Uterus (tissue), 4 donors: ENCODE results near the gene NABP1. TPM values are rescaled to one million over a fixed set of nuclear protein-coding genes. Genes with fewer than 3 reads are reported as not detected.

ENCODE experiments used
- DNase-seq, 2 donors: peaks; one replicate each; pipeline ENCODE4 v3.0.0-alpha.2; 2019 to 2020
- H3K27ac ChIP-seq, 2 donors: fragments of 200-600 bp; sonication (generic); 1 replicate in 1 of 2; 2 replicates in 1 of 2; pipeline ENCODE4 v1.5.1; 2016 to 2018
- H3K27me3 ChIP-seq, 2 donors: fragments of 200-600 bp; sonication (generic); one replicate each; pipeline ENCODE4 v1.5.1; 2018 to 2019; ENCODE audit warnings: control low read depth in 1 of 2
- H3K36me3 ChIP-seq, 2 donors: fragments of 200-600 bp; sonication (generic); one replicate each; pipeline ENCODE4 v1.5.1; 2019; ENCODE audit warnings: control low read depth in 1 of 2
- H3K4me1 ChIP-seq, 2 donors: fragments of 200-600 bp; sonication (generic); one replicate each; pipeline ENCODE4 v1.5.1; 2018 to 2019; ENCODE audit warnings: control low read depth in 1 of 2
- H3K4me3 ChIP-seq, 2 donors: fragments of 200-600 bp; sonication (generic); 1 replicate in 1 of 2; 2 replicates in 1 of 2; pipeline ENCODE4 v1.5.1; 2018 to 2019; ENCODE audit warnings: mild to moderate bottlenecking in 1 of 2
- H3K9me3 ChIP-seq, 2 donors: fragments of 200-600 bp; sonication (generic); one replicate each; pipeline ENCODE4 v1.5.1; 2019; ENCODE audit warnings: control low read depth in 1 of 2
- CTCF ChIP-seq, 4 experiments: fragments of 200-600 bp in 2 of 4; fragments of 450-650 bp in 2 of 4; sonication (generic) in 2 of 4; IDR thresholded peaks; one replicate each; pipeline ENCODE4 v1.5.1; 2016 to 2019; ENCODE audit warnings: antibody characterized with exemption in 4 of 4, mild to moderate bottlenecking in 2 of 4, moderate library complexity in 1 of 4
- POLR2A ChIP-seq, 2 donors: fragments of 450-650 bp; IDR thresholded peaks; one replicate each; pipeline ENCODE4 v1.6.1; 2016; ENCODE audit warnings: antibody characterized with exemption in 2 of 2, mild to moderate bottlenecking in 1 of 2, moderate library complexity in 1 of 2
- intact Hi-C: fragments of 100-400 bp; cut with DNase I; formaldehyde crosslinking; loops from one replicate; pipeline ENCODE4 v1.15.1; 2023; ENCODE audit warnings: low total_unique reads
- total RNA-seq, 4 donors: library from RNA; depleted of rRNA in 3 of 4; stranded (reverse); fragments of >200 nt in 3 of 4; gene quantifications; one replicate each; pipeline versions ENCODE4 v1.1.0 to v1.2.4, GENCODE V29; 2014 to 2023
- donor health status: DM: yes; HTN: yes; CAD: no.

The NABP1 gene
- total RNA-seq, 4 donors from 2014 or later: 2.3 to 43.3 (median 22.2) TPM

- H3K27ac ChIP-seq: no peak overlapping the region
- no peaks in the 10 kb centered on the region for H3K36me3 ChIP-seq
- intact Hi-C loops: no loop called here
- TF ChIP-seq POLR2A (IDR thresholded peaks at IDR 0.05) (no peak), CTCF (IDR thresholded peaks at IDR 0.05) (no peak)
- no peak overlapping the region for H3K4me3 ChIP-seq
- H3K4me1 ChIP-seq: no peaks in the 10 kb centered on the region
- H3K9me3 ChIP-seq: no peaks in the 10 kb centered on the region
- H3K27me3 ChIP-seq: no peaks in the 10 kb centered on the region
- DNase-seq: no peak
These were observed 43.1 kb upstream of the NABP1 start for GRCh38 chr2:191634791-191635190.

GRCh38 chr2:191635333-191636234 lies 42.4 kb upstream of the NABP1 start:
- no peak for TF ChIP-seq POLR2A (IDR thresholded peaks at IDR 0.05)
- TF ChIP-seq CTCF (IDR thresholded peaks at IDR 0.05): no peak
- Histone ChIP-seq H3K27ac (no peak overlapping the region), H3K36me3 (no peaks in the 10 kb centered on the region), H3K4me1 (no peaks in the 10 kb centered on the region), H3K4me3 (no peak overlapping the region), H3K9me3 (no peaks in the 10 kb centered on the region), H3K27me3 (no peaks in the 10 kb centered on the region)
- intact Hi-C loops: no loop called here
- no peak for DNase-seq

- H3K27ac ChIP-seq: no peak overlapping the region
These were observed 41.7 kb upstream of the NABP1 start for GRCh38 chr2:191636235-191636543.

GRCh38 chr2:191636586-191636985 lies 41.4 kb upstream of the NABP1 start:
- DNase-seq: no peak
- H3K4me1 ChIP-seq: no peaks in the 10 kb centered on the region
- intact Hi-C loops: no loop called here
- H3K36me3 ChIP-seq: no peaks in the 10 kb centered on the region
- H3K27me3 ChIP-seq: no peaks in the 10 kb centered on the region
- no peak for TF ChIP-seq POLR2A (IDR thresholded peaks at IDR 0.05)
- H3K27ac ChIP-seq: no peak overlapping the region
- no peak overlapping the region for H3K4me3 ChIP-seq
- H3K9me3 ChIP-seq: no peaks in the 10 kb centered on the region

More at GRCh38 chr2:191636235-191636543, 41.7 kb upstream of the NABP1 start:
- Histone ChIP-seq H3K27me3 (no peaks in the 10 kb centered on the region), H3K4me3 (no peak overlapping the region), H3K9me3 (no peaks in the 10 kb centered on the region), H3K36me3 (no peaks in the 10 kb centered on the region), H3K4me1 (no peaks in the 10 kb centered on the region)
- no peak for DNase-seq
- TF ChIP-seq POLR2A (IDR thresholded peaks at IDR 0.05): no peak
- intact Hi-C loops: no loop called here

- no peak overlapping the region for H3K27ac ChIP-seq
- no peak for TF ChIP-seq POLR2A (IDR thresholded peaks at IDR 0.05)
- H3K27me3 ChIP-seq: no peaks in the 10 kb centered on the region
- H3K4me1 ChIP-seq: no peaks in the 10 kb centered on the region
- H3K9me3 ChIP-seq: no peaks in the 10 kb centered on the region
- no peak for DNase-seq
- intact Hi-C loops: no loop called here
- no peaks in the 10 kb centered on the region for H3K36me3 ChIP-seq
- H3K4me3 ChIP-seq: no peak overlapping the region
These were observed 40.5 kb upstream of the NABP1 start for GRCh38 chr2:191637182-191638078.

- TF ChIP-seq CTCF (IDR thresholded peaks at IDR 0.05) (no peak), POLR2A (IDR thresholded peaks at IDR 0.05) (no peak)
- H3K27me3 ChIP-seq: no peaks in the 10 kb centered on the region
- no peak overlapping the region for H3K27ac ChIP-seq
- H3K36me3 ChIP-seq: no peaks in the 10 kb centered on the region
- no peaks in the 10 kb centered on the region for H3K9me3 ChIP-seq
- intact Hi-C loops: no loop called here
- no peak for DNase-seq
- H3K4me1 ChIP-seq: no peaks in the 10 kb centered on the region
- H3K4me3 ChIP-seq: no peak overlapping the region
These were observed 39.7 kb upstream of the NABP1 start for GRCh38 chr2:191638079-191638801.
